ENCODE data around the gene CLN3. TPM values are rescaled to one million over a fixed set of nuclear protein-coding genes. Genes with fewer than 3 reads are reported as not detected.

CLN3 gene
- total and polyA plus RNA-seq, 2 of the 13 experiments (the other 11 are each of a cell fraction or from before 2014, with no cell fraction given), result 23.4 to 46.8 TPM

GRCh38 chr16:28528463-28528867 lies 36.6 kb upstream of the CLN3 start (continued):
- no peak for TF ChIP-seq ZBTB40 (IDR thresholded peaks at IDR 0.05)
- TF ChIP-seq ZBTB40 (CRISPR knock-in tag; IDR thresholded peaks at IDR 0.05), result no peak
- TF ChIP-seq ZNF232 (CRISPR knock-in tag; IDR thresholded peaks at IDR 0.05; ENCODE audit: borderline replicate concordance), result no peak
- TF ChIP-seq RCOR2 (CRISPR knock-in tag; IDR thresholded peaks at IDR 0.05), result no peak; the same call in 1 of the 2 replicates
- TF ChIP-seq ZNF724P (CRISPR knock-in tag; IDR thresholded peaks at IDR 0.05; ENCODE audit: borderline replicate concordance), result no peak
- TF ChIP-seq ZNF7 (CRISPR knock-in tag; IDR thresholded peaks at IDR 0.05), result no peak
- TF ChIP-seq ZNF672 (CRISPR knock-in tag; IDR thresholded peaks at IDR 0.05), result no peak
- TF ChIP-seq KMT2B (CRISPR knock-in tag; IDR thresholded peaks at IDR 0.05), result no peak
- no peak for TF ChIP-seq ZBTB8A (CRISPR knock-in tag; IDR thresholded peaks at IDR 0.05; ENCODE audit: borderline replicate concordance, low read depth)
- no peak for TF ChIP-seq CENPX (CRISPR knock-in tag; IDR thresholded peaks at IDR 0.05)
- no peak for TF ChIP-seq CC2D1A (CRISPR knock-in tag; IDR thresholded peaks at IDR 0.05)
- TF ChIP-seq ZNF615 (CRISPR knock-in tag; IDR thresholded peaks at IDR 0.05; ENCODE audit: borderline replicate concordance), result no peak
- no peak for TF ChIP-seq FOXK2 (IDR thresholded peaks at IDR 0.05)
- TF ChIP-seq MAFG (CRISPR knock-in tag; IDR thresholded peaks at IDR 0.05), result no peak
- TF ChIP-seq ZBTB25 (CRISPR knock-in tag; IDR thresholded peaks at IDR 0.05), result no peak
- TF ChIP-seq PHF21A (CRISPR knock-in tag; IDR thresholded peaks at IDR 0.05), result peak; percentile 93
- no peak for TF ChIP-seq SPEN (CRISPR knock-in tag; IDR thresholded peaks at IDR 0.05; ENCODE audit: low read depth)
- TF ChIP-seq BHLHE40 (IDR thresholded peaks at IDR 0.05; ENCODE audit: low read length), result no peak
- TF ChIP-seq, protein P1, sequence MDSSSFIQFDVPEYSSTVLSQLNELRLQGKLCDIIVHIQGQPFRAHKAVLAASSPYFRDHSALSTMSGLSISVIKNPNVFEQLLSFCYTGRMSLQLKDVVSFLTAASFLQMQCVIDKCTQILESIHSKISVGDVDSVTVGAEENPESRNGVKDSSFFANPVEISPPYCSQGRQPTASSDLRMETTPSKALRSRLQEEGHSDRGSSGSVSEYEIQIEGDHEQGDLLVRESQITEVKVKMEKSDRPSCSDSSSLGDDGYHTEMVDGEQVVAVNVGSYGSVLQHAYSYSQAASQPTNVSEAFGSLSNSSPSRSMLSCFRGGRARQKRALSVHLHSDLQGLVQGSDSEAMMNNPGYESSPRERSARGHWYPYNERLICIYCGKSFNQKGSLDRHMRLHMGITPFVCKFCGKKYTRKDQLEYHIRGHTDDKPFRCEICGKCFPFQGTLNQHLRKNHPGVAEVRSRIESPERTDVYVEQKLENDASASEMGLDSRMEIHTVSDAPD (CRISPR knock-in tag; IDR thresholded peaks at IDR 0.05), result peak; percentile 96

All from HepG2 (cell line).